IMR-90 (cell line): ENCODE measurements around the gene SORD. TPM values are rescaled to one million over a fixed set of nuclear protein-coding genes. Genes with fewer than 3 reads are reported as not detected.
"Not testable (repeated sequence)": the region's sequence is repeated elsewhere in the genome, so short reads cannot be mapped to it uniquely, and the experiment has no call there.

Experiments
- ATAC-seq: fragments of 200-7000 bp; cut with Tn5 transposase; 2 replicates; pipeline ENCODE4 v1.9.1; 2020; ENCODE audit warnings: low read depth, mild to moderate bottlenecking, moderate library complexity
- BruUV-seq: library from RNA; stranded (reverse); fragments of 400-500 nt; replicated peaks from 2 replicates; lab custom pipeline; 2021; lab: Mats Ljungman, UMichigan
- CTCF ChIA-PET: fragments of 300-600 bp; formaldehyde crosslinking; extraction: SDS; loops from one replicate; lab custom pipeline; 2021; ENCODE audit warnings: antibody characterized with exemption; lab: Yijun Ruan, JAX
- POLR2A ChIA-PET: fragments of 300-600 bp; sonication (Branson Sonifier 250); formaldehyde crosslinking; loops from one replicate; lab custom pipeline; 2022; ENCODE audit warnings: antibody characterized with exemption; ENCODE audit not compliant: unreplicated experiment; lab: Charles Lee
- DNase-seq: peaks from one replicate; pipeline ENCODE4 v3.0.0; 2013
- H2AFZ ChIP-seq: replicated peaks from 2 replicates; pipeline ENCODE3; 2013; ENCODE audit warnings: low read length, mild to moderate bottlenecking; ENCODE audit not compliant: poor library complexity
- H2AK5ac ChIP-seq: 2 replicates; pipeline ENCODE4 v1.6.1; 2013; ENCODE audit warnings: low read depth, low read length, inconsistent platforms
- H2AK9ac ChIP-seq: replicated peaks from 2 replicates; pipeline ENCODE3; 2013; ENCODE audit warnings: mild to moderate bottlenecking, low read depth, low read length, moderate library complexity; ENCODE audit not compliant: poor library complexity
- H2BK120ac ChIP-seq: 2 replicates; pipeline ENCODE4 v1.6.1; 2013; ENCODE audit warnings: low read depth, low read length, inconsistent platforms
- H2BK15ac ChIP-seq: 3 replicates; pipeline ENCODE4 v1.6.1; 2013; ENCODE audit warnings: low read depth, low read length, inconsistent platforms
- H2BK20ac ChIP-seq: 2 replicates; pipeline ENCODE4 v1.6.1; 2013; ENCODE audit warnings: low read depth, mild to moderate bottlenecking, inconsistent platforms, low read length, moderate library complexity
- H2BK5ac ChIP-seq: 2 replicates; pipeline ENCODE4 v1.6.1; 2013; ENCODE audit warnings: mild to moderate bottlenecking, low read depth, low read length, inconsistent platforms; ENCODE audit not compliant: poor library complexity, severe bottlenecking
- H3K14ac ChIP-seq: replicated peaks from 2 replicates; pipeline ENCODE4 v1.6.1; 2013; ENCODE audit warnings: low read depth, low read length, inconsistent platforms
- H3K18ac ChIP-seq: 2 replicates; pipeline ENCODE4 v1.6.1; 2013; ENCODE audit warnings: low read depth, low read length, control low read depth
- H3K23ac ChIP-seq: 2 replicates; pipeline ENCODE4 v1.6.1; 2013; ENCODE audit warnings: low read depth, low read length, inconsistent platforms
- H3K27ac ChIP-seq: 2 replicates; pipeline ENCODE4 v1.5.1; 2013; ENCODE audit warnings: mild to moderate bottlenecking, control low read depth, low read length; ENCODE audit not compliant: insufficient read depth
- H3K27me3 ChIP-seq: 2 replicates; pipeline ENCODE4 v1.6.1; 2013; ENCODE audit warnings: low read length; ENCODE audit not compliant: control insufficient read depth, insufficient read depth
- H3K36me3 ChIP-seq: 2 replicates; pipeline ENCODE4 v1.6.1; 2013; ENCODE audit warnings: low read length, mixed read lengths; ENCODE audit not compliant: control insufficient read depth, insufficient read depth
- H3K4ac ChIP-seq: 2 replicates; pipeline ENCODE4 v1.6.1; 2013; ENCODE audit warnings: low read depth, low read length, inconsistent platforms
- H3K4me1 ChIP-seq: 2 replicates; pipeline ENCODE4 v1.6.1; 2013; ENCODE audit warnings: low read length, mixed read lengths; ENCODE audit not compliant: control insufficient read depth, insufficient read depth
- H3K4me2 ChIP-seq: 2 replicates; pipeline ENCODE4 v1.6.1; 2013; ENCODE audit warnings: low read depth, mild to moderate bottlenecking, control low read depth, low read length, moderate library complexity
- H3K4me3 ChIP-seq: 2 replicates; pipeline ENCODE4 v1.5.1; 2013; ENCODE audit warnings: low read depth, mild to moderate bottlenecking, control low read depth, low read length, moderate library complexity; ENCODE audit not compliant: insufficient read depth
- H3K56ac ChIP-seq: 2 replicates; pipeline ENCODE4 v1.6.1; 2013; ENCODE audit warnings: low read length, inconsistent platforms; ENCODE audit not compliant: insufficient read depth; ENCODE audit errors: extremely low read depth
- H3K79me1 ChIP-seq, 2 experiments: 2 replicates each; pipeline ENCODE4 v1.6.1; 2013; ENCODE audit warnings: low read length in 2 of 2, inconsistent platforms in 1 of 2, low read depth in 1 of 2
- H3K9ac ChIP-seq: 2 replicates; pipeline ENCODE4 v1.6.1; 2013; ENCODE audit warnings: low read depth, low read length, control low read depth
- H3K9me1 ChIP-seq: 2 replicates; pipeline ENCODE4 v1.6.1; 2013; ENCODE audit warnings: low read length, inconsistent platforms; ENCODE audit not compliant: insufficient read depth
- H3K9me3 ChIP-seq: 2 replicates; pipeline ENCODE4 v1.6.1; 2013; ENCODE audit warnings: low read length; ENCODE audit not compliant: control insufficient read depth, insufficient read depth
- H4K20me1 ChIP-seq: 2 replicates; pipeline ENCODE4 v1.6.1; 2013; ENCODE audit warnings: low read length, inconsistent platforms; ENCODE audit not compliant: insufficient read depth
- H4K5ac ChIP-seq: 2 replicates; pipeline ENCODE4 v1.6.1; 2013; ENCODE audit warnings: mild to moderate bottlenecking, low read depth, low read length, control low read depth
- H4K8ac ChIP-seq, 2 experiments: 2 replicates each; pipeline ENCODE4 v1.6.1; 2013; ENCODE audit warnings: low read depth in 2 of 2, low read length in 2 of 2, control low read depth in 1 of 2, inconsistent platforms in 1 of 2
- H4K91ac ChIP-seq: 2 replicates; pipeline ENCODE4 v1.6.1; 2013; ENCODE audit warnings: low read depth, low read length, inconsistent platforms; ENCODE audit not compliant: insufficient read depth
- WGBS, 2 experiments: methylation state at CpG; one replicate each; pipeline versions ENCODE4 v1.1.5 to v1.1.7; 2013; ENCODE audit warnings: missing lambda C conversion rate in 2 of 2; ENCODE audit not compliant: insufficient read length in 1 of 2; ENCODE audit errors: extremely low coverage in 2 of 2; 5-methylcytosine and 5-hydroxymethylcytosine counted together
- dilution Hi-C: fragments of 300-500 bp; cut with HindIII; formaldehyde crosslinking; loops from one replicate; pipeline ENCODE4 v1.14.3; 2018; ENCODE audit warnings: low sequenced_read_pairs; ENCODE audit not compliant: unreplicated experiment
- in situ Hi-C: fragments of 300-500 bp; cut with MboI; formaldehyde crosslinking; loops from 3 replicates; pipeline ENCODE4 v1.14.3; 2019; ENCODE audit warnings: low sequenced_read_pairs, inconsistent platforms, mixed read lengths
- intact Hi-C: fragments of 100-400 bp; cut with micrococcal nuclease; formaldehyde crosslinking; loops from 2 replicates; pipeline ENCODE4 v1.10.0; 2022
- polyA plus RNA-seq, 3 experiments: library from polyadenylated mRNA; depleted of rRNA; stranded (reverse); fragments of >200 nt; gene quantifications; 2 replicates each; pipeline ENCODE4 v1.2.3, GENCODE V29; 2012; ENCODE audit warnings: low replicate concordance in 1 of 3
- total RNA-seq: library from RNA; depleted of rRNA; stranded (reverse); fragments of >200 nt; gene quantifications from 2 replicates; pipeline ENCODE4 v1.2.3, GENCODE V29; 2012

Gene SORD
- total and polyA plus RNA-seq, 2 of the 4 experiments (the other 2 are of a cell fraction): 27.6 to 34.2 TPM

DNA sequence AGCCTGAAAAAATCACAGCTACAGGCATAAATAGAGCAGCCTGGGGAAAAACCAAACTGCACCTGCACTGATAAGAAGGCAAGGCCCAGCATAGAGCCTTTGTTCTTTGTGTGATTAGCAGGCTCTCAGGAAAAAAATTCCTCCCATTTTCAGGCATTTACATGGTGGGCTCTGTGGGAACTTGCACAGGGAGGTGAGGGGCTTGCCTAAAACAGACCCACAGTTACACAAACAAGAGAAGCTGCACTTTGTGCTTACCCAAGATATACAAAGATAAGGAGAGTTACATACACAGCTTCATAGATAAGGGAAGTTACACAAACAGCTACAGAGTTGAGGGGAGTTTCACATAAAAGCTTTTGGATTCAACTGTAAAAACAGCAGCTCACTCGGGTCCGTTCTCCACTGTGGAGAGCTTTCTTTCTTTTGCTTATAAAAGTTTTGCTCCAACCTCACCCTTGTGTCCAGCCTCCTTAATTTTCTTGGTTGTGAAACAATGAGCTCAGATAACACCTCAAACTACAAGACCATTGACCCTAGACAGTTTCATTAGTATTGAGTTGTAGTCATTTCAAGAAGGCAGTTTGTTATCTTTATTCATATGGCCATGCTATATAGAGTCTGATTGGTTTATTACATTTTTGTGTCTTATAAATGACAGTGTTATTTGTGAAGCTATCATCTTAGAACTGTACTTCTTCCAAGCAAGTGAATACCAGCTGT is 43.2 kb upstream of the SORD start:
- H2AK9ac ChIP-seq, H3K36me3 ChIP-seq, H3K18ac ChIP-seq, H2BK120ac ChIP-seq, H4K8ac ChIP-seq, H2BK20ac ChIP-seq, H4K91ac ChIP-seq, H3K4me1 ChIP-seq, intact Hi-C loops, H3K4me3 ChIP-seq, H2AK5ac ChIP-seq, H2AFZ ChIP-seq, H3K9ac ChIP-seq, H3K56ac ChIP-seq, H3K4me2 ChIP-seq, H3K27me3 ChIP-seq, H3K4ac ChIP-seq, in situ Hi-C loops, H2BK5ac ChIP-seq, H3K9me3 ChIP-seq, BruUV-seq, H2BK15ac ChIP-seq, H3K79me1 ChIP-seq, dilution Hi-C loops, H4K20me1 ChIP-seq, H4K5ac ChIP-seq, H3K23ac ChIP-seq, H3K14ac ChIP-seq, ATAC-seq, H3K9me1 ChIP-seq, H3K27ac ChIP-seq, CTCF ChIA-PET, DNase-seq, POLR2A ChIA-PET: not testable (repeated sequence)
- WGBS, 2 experiments: no CpG with 5 or more reads among the region's 2 CpGs

DNA sequence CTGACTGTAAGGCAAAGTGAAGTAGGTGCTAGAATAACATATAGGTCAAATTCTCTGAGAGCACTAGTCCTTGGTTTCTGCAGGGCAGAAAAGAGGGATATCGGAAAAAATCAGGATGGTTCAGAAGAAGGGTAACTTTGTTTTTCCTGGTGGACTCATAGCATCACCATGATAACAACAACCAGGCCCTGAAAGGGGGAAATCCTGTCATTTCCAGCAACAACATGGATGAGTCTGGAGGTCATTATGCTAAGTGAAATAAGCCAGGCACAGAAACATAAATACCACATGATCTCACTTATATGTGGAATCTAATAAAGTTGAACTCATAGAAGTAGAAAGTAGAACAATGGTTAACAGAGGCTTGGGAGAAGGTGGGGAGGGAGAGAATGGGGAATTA is 38.9 kb upstream of the SORD start:
- H2BK5ac ChIP-seq, H4K91ac ChIP-seq, H4K5ac ChIP-seq, H3K9ac ChIP-seq, DNase-seq, H3K4ac ChIP-seq, H2BK120ac ChIP-seq, H3K9me1 ChIP-seq, H3K79me1 ChIP-seq, H3K4me1 ChIP-seq, ATAC-seq, H2AK5ac ChIP-seq, in situ Hi-C loops, H3K23ac ChIP-seq, CTCF ChIA-PET, H2BK15ac ChIP-seq, H3K4me3 ChIP-seq, H4K20me1 ChIP-seq, H3K18ac ChIP-seq, H2AK9ac ChIP-seq, H3K14ac ChIP-seq, H3K9me3 ChIP-seq, BruUV-seq, H3K56ac ChIP-seq, H3K27ac ChIP-seq, H3K36me3 ChIP-seq, H2BK20ac ChIP-seq, H4K8ac ChIP-seq, dilution Hi-C loops, H3K4me2 ChIP-seq, H3K27me3 ChIP-seq, H2AFZ ChIP-seq, intact Hi-C loops, POLR2A ChIA-PET: not testable (repeated sequence)
- WGBS, 2 experiments: no CpG with 5 or more reads among the region's 1 CpG
